UCSD-AML1 (cell line): Measurements from ENCODE around the gene MPO.

Source experiments
- DNase-seq: peaks from one replicate; lab custom pipeline; 2025; ENCODE audit not compliant: unreplicated experiment; lab: John Stamatoyannopoulos, UW

Gene MPO

DNA sequence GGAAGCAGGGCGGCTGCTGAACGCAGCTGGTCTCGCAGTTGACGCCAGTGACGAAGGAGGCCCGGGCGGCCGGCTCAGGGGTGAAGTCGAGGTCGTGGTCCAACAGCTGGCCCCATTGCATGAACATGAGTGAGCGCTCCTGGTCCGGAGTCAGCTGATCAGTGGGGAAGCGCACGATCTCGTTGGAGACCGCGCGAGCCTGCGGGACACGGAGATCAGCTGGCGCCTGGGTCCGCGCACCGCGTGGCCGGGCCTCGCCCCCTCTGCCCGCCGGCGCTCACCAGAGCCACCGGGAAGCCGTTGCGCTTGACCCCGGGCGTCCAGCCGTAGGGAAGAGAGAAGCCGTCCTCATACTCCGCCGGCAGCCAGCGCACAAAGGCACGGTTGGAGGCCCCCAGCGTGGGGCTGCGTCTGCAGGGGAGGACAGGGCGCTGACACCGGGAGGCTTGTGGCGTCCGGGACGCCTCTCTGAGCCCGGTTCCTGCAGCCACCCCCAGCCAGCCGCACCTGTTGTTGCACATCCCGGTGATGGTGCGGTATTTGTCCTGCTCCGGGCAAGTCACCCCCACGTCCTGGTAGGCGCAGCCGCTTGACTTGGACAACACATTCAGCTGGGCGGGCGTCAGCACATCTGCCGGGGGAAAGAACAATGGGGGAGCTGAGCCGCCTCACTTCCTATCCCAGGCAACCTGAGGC is 1.6 kb downstream of the MPO start:
- DNase-seq, result no peak

DNA sequence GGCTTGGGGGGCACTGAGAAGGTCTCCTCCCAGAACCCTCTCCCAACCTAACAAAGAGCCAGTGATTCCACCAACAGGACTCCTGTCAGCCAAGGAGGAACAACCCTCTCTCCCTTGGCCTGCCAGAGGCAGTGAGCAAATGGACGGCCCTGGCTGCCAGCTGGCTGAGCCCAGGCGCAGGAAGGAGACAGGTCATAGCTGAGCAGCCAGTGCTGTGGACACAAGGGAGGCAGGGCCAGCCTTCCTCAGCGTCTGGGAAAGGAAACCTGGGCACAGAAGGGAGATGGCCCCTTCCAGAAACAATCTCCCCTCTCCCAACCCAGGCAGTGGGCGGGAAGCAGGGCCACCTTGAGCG is 2.1 kb downstream of the MPO start:
- no peak for DNase-seq

DNA sequence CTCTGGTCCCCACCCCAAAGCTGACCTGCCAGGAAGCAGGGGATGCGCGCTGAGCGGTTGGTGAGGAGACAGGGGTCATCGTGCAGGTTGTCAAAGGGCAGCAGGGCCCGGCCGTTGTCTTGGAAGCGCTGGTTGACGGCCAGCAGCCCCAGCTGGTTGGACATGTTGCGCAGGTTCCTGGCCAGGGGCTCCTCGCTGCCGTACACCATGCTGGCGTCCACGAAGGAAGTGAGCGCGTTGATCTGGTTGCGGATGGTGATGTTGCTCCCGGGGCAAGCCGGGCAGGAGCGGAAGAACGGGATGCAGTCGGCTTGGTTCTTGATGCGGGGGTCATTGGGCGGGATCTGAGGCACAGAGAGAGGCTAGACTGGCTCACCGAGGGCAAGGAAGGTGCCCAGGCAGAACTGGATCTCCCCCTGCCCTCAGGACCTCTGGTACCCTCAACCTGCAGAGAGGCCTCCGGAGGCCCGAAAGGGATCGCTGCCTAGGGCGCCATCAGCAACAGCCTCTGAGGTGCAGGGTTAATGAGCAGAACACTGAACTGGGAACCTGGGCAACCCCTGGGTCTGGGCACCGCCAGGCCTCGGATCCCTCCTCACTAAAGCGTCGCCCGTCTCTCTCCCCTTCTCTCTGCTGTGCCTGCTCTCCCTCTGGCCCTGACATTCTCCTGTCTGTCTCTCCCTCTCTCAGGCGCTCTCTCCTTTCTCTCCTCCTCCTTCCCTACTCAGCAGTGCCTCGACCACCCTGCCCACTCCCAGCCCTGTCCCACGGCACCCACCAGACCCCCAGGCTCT is 2.7 kb downstream of the MPO start:
- no peak for DNase-seq

DNA sequence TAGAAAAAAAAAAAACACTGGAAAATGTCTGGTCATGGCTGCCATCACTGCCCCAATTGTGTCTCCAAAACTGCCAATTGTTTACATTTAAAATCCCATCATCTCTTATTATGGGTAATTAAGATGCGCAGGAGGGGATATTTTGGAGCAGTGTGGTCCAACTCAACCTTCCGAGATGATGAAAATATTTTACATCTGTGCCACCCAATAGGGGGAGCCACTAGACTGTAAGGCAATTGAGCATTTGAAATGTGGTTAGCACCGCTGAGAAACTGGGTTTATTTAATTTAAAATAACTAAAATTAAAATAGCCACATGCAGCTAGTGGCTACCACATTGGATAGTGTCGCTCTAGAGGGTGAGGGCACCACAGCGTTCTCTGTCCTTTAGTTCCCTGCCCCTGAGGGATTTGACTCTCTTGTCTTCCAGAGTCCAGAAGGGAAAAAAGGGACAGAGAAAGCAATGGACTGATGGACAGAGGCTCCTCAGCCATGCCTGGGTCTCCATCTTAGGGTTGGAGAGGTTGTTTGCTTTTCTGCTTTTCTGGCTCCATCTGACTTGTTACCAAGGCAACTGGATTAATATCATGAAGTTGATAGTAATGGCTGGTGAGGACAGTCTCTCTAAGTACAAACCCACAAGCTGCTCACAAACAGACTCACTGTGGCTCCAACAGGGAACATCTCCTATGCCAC is 3.5 kb downstream of the MPO start:
- no peak for DNase-seq

DNA sequence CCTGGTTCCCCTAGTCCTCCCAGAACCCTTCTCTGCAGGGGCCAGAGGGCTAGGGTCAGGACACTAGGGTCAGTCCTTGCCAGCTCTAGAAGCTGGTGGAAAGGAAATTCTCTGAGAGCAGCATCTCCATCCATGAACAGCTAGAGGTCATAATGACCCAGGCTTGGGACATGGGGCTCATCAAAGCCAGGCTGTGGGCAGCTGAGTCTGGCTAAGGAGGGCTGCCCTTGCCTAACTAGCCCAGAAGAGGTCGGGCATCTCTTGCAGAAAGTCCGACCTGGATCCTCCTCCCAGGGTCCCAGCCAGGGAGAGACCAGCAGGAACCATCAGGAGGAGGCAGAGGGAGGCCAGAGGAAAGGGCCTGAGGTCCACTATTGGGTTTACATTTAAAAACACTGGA is 4.3 kb downstream of the MPO start:
- DNase-seq, result no peak

DNA sequence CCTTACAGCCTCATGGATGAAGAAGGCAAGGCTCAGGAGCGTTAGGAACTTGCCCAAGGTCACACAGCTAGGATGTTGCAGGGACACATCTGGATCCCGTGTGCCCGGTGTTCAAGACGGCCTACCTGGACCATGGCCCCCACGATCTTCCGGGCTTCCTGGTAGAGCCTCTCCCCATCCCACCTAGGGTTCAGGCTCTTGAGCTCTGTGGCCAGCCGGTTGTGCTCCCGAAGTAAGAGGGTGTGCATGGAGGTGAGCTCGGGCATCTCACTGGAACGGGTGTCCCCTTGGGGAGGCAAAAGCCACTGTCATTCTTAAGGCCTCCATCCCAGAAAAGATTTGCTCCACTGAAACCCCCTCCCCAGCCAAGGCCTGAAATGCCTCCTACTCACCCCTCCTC is 5.3 kb downstream of the MPO start:
- no peak for DNase-seq

DNA sequence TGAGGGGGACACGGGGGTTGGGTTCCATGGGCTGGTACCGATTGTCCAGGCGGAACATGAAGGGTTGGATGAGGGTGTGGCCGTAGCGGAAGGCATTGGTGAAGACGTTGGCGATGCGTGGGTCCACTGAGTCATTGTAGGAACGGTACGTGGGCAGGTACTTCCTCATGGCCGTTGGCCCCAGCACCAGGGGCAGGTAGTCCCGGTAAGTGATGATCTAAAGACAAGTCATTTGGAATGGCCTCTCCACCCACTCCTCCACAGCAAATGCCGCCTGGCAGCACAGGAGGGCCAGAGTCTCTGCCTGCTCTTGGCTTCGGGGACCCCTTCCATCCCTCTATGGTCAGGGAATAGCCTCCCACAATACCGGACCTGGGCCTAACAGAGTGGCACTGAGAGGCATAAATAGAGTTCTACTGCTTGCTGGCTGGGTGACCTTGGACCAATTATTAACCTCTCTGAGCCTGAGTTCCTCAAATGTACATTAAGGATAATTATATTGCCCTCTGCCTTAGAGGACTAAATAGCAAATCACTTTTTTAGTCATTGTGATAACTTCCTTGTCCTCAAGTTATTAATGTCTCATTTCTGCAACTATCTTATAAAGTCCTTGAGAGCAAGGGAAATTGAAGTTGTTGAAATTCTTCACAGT is 7.2 kb downstream of the MPO start:
- no peak for DNase-seq

DNA sequence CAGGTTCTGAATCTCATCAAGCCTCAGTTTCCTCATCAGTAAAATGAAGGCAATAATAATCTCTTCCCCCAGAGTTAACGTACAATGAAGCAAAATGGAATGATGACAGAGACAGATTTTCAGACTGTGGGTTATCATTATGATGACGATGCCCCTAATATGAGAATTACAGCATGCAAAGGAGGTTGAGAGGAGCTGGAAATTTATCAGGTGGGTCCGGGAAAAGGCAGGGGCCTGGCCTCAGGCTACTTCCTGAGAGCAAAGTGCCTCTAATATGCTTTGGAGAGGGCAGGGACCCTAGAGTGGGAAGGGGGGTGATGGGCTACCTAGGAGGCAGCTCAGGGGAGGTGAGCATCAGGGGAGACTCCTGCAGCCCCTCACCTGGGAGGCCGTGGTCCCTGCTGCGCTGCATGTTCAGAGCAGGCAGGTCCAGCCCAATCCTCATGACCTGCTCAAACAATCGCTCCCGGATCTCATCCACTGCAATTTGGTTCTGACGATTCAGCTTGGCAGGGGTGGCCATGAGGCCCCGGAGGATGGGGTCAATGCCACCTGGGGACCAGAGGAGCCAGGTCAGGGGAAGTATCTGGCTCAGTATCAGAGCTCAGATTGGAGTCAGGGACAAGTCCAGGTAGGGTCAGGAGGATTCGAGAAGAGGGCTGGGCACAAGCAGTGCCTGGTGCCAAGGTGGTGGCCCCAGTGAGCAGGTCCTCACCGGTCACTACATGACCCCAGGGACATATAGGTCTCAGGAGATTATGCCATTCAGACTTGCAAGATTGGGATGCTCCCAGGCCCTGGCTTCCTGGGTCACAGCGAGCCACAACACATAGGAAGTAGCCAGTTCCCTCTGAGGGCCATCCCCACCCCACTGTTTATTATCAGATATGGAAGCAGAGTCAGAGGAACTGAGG is 8.1 kb downstream of the MPO start:
- DNase-seq, result no peak

DNA sequence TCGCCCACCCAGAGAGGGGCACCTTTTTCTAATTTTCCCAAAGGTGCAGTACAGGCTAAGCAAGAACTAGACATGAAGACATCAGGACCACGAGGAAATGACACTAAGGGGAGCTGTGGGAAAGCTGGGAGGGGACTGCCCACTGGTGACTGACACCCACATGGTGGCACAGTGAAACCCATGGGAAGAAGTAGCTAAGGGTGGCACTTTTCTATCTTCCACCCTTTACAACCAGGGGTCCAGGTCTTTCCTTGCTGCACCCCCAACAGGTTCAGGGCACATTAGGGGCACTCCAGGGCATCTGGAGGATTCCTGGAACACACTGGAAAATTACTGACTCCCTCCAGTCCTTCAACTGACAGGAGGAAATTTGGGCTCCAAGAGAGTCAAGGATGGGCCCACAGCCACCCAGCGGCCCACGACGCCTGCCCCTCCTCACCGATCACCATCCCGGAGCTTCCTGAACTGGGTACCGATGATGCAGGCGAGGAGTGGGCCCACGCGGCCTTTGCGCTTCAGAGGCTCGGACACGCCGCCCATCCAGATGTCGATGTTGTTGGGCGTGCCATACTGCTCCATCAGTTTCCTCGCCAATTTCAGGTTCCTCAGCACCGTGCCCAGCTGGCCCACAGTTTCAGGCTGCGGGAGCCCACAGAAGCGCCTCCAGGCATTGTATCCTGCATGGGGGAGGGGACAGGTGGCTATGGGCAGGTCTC is 9.4 kb downstream of the MPO start:
- DNase-seq, result no peak

DNA sequence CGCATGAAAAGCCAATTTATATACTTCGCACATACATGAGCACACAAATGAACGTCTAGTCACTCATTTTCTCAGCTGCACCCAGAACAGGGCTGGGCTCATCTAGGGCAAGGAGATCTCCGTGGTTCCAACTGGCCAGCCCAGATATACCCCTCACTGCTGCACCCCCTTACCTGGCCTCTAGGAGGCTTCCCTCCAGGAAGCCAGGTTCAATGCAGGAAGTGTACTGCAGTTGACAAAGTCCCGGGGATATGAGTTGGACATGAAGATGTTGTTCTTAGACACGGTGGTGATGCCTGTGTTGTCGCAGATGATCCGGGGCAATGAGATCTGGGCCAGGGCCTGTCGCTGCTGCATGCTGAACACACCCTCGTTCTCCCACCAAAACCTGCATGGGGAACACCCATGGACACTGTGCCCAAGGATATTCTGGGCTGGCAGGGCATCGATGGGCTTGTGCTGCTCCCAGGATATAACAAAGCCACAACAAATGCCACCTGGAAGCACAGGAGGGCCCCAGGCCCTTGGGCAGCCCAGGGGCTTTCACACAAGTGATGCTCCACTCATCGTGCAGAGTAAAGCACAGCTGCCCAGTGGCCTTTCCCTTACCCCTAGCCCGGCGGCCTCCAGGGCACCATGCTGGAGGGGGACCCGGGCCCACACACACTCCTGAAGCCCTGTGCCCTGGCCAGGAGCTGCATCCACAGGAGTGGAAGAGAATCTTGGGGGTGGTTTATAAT is 10.1 kb downstream of the MPO start:
- DNase-seq, result no peak

DNA sequence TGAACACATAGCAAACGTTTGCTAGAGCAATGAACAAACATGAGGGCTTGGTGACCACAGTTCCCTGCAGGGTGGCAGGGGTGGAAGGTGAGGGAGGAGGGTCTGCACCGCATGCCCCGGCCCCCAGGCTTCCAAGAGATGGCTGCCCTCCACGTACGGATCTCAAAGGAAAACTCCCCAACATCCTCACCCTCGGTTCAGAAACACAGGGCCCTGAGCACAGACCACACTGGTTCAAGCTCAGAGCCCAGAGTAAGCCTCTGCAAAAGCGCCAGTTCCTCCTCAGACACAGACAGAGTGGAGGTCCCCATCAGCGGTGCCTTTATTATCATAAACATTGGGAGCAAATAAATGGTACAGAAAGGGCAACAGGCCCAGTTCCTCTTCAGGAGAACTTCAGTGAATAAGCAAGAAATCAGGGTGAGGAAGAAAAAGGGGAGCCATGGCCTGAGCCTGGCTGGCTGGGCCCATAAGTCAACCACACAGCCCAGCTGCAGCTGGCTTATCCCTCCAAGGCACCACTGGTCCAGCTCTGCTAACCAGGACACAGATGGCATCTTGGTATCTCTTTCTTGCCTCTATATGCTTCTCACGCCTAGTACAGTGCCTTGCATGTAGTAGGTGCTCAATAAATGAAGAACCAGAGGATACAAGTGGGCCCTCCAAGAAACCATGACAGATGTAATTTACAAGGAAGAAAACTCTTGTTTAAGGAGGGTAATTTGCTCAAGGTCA is 11.0 kb downstream of the MPO start:
- DNase-seq, result no peak

DNA sequence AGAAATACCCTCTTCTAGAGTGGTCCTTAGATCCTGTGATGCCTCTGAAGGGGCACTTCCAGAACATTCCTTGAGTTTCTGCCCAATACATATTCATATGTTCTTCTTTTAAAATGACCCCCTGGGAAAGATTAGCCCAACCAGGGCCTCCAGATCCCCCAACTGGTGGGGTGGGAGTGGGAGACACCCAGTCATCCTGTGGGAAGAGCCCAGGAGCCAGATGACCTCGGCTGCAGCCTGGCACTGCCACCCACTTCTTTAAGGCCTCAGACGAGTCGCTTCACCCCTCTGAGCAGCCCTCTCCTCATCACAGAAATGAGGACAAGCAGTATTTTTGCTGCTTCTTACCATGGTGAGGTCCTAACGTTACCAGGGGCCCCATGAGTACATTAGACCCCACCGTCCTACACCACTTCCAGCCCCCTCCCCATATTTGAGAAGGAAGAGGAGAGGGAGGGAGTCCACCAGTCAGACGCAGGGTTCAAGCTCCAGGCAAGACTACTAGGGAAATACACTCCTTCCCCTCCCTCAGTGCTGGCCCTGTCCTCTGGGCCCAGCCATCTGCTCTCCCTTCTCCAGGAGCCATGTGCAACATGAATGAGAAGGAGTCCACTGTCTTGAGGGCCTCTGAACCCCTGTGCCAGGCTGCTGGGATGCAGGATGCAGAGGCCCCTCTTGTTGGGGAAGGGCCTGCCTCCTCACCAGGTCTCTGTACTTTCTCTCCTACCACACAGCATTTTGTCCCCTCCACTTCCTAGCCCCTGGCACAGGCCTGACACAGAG is 11.8 kb downstream of the MPO start:
- no peak for DNase-seq

DNA sequence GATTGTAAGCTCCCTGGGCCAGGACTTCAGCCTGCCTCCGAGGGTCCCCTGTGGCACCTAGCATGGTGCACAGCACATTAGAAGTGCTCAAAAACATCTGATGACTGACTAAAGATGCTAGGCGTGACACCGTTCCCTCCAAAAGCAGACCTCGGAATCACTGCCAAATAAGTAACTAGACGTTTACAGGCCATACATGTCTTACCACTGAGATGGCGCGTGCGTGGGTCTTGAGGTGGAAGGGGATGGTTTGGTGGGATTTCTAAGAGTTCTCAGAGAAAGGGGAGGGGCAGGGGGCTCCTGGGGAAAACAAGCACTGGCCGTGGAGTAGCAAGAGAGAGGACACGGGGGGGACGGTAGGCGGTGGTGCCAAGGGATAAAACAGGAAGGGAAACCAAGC is 12.4 kb downstream of the MPO start:
- no peak for DNase-seq

DNA sequence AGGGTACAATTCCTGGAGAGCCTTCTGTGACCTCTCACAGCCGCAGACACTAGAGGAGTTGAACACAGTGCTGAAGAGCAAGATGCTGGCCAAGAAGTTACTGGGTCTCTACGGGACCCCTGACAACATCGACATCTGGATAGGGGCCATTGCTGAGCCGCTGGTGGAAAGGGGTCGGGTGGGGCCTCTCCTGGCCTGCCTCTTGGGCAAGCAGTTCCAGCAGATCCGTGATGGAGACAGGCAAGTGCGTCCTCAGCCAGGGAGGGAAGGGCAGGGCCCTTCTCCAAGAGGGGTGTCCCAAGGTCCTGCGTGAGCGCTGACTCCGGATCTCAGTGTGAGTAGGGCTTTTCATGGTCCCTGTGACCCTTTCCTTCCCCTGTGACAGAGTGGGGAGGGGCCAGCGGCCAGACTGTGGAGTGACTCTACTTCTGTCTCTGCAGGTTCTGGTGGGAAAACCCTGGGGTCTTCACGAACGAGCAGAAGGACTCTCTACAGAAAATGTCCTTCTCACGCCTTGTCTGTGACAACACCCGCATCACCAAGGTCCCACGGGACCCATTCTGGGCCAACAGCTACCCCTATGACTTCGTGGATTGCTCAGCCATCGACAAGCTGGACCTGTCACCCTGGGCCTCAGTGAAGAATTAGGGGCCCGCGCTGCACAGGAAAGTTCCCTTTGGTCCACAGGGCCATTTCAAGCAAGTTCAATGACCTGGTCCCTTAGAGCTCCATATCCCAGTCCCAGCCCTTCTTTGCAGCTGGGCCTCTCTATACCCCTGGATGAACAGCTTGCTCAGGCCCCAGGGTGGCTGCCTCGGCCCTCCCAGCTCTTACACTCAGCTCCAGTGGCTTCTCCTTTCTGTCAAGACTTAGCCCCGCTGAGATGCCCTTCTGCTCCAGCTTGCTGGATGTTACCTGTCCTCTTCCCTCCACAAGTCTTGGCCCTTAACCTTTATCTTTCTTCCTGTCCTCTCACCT is 13.1 kb downstream of the MPO start:
- no peak for DNase-seq

DNA sequence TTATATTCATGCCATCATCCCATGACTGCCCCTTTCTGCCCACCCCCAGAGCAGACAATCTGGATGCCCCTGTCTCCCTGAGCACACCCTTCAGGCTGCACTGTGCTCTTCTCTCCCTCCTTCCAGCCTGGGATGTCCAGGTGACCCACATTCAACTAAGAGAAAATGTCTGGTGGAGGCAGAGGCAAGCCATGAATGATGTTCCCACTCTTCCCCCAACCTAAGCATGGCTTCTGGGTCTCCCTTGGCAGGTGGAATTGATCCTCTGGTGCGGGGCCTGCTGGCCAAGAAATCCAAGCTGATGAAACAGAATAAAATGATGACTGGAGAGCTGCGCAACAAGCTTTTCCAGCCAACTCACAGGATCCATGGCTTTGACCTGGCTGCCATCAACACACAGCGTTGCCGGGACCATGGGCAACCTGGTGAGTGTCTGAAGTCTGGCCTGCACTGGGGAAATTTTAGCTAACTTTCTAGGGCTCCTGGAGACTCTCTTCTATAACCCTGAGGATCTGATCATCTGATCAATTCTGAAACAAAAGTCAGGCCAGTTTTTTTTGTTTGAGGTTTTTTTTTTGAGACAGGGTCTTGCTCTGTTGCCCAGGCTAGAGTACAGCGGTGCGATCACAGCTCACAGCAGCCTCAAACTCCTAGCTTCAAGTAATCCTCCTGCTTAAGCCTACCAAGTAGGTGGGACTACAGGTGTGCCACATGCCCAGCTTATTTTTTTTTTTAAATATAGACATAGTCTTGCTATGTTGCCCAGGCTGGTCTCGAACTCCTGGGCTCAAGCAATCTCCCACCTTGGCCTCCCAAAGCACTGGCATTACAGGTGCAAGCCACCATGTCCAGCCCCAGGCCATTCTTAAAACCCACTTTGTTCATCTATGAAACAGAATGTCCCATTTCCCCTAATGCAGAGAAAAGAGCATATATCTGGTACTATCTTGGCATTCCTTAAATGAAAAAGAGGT is 14.5 kb downstream of the MPO start:
- no peak for DNase-seq

DNA sequence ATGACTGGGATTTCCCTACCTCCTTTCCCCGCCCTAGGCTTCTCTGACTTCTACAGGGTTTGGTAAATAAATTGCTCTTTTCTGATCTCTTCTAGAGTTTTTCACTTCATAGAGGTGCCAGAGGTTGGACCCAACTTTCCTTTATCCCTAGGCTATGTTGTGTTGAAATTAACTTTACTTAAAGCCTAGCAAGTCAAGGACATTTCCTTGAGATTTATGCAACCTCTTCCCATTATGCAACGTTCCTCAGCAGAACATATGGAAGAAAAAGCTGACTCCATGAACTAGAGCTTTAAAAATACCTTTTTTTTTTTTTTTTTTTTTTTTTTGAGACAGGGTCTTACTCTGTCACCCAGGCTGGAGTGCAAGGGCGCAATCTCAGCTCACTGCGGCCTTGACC is 15.5 kb downstream of the MPO start:
- no peak for DNase-seq
